ENCODE data around the gene LACRT. TPM values are rescaled to one million over a fixed set of nuclear protein-coding genes. Genes with fewer than 3 reads are reported as not detected.

Gene LACRT
- total RNA-seq, 5 donors from 2014 or later (not counting 1 experiment from before 2014, with no cell fraction given) = not detected

DNA sequence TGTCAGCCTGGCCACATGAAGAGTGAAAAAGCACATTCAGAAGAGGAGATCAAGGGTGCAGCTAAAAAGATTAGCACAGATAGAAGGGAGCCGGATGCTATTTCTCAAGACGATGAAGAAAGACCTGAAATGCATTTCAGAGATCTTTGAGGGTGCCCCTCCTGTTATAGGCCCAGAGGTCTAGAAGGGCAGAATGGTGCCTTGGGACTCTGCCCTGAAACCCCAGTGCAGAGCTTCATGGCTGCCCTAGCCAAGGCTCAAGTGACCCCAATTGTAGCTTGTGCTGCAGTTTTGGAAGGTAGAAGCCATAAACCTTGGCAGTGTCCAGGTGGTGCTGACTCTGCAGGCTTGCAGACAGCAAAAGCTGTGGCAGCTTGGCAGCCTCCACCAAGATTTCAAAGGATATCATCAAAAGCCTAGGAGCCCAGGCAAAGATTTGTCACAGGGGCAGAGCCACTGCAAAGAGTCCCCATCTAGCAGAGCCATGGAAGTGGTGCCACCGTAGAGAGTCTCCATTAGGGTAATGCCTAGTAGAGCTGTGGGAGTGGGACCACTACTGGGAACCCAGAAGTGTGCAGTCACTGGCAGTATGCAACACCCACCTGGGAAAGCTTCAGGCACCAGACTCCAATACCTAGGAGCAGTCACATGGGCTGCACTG lies 6.4 kb downstream of the LACRT start:
- Histone ChIP-seq H3K27ac (ENCODE audit: low read length) (no peak overlapping the region), H3K36me3 (ENCODE audit: control insufficient read depth in 2 of 2, extremely low read depth in 1 of 2, insufficient read depth in 1 of 2, low read length in 1 of 2) (no peaks in the 10 kb centered on the region), H3K27me3 (replicated peaks in 1 of 2; ENCODE audit: control insufficient read depth in 2 of 2, extremely low read depth in 1 of 2, insufficient read depth in 2 of 2, low read length in 1 of 2) (peaks cover 0 to 23% of the 10 kb centered on the region in 2 experiments), H3K4me3 (ENCODE audit: control insufficient read depth in 1 of 2, extremely low read depth in 1 of 2, low read length in 1 of 2) (no peak overlapping the region), H3K9me3 (no peaks in the 10 kb centered on the region), H3K4me1 (ENCODE audit: control insufficient read depth in 1 of 2, extremely low read depth in 1 of 2, insufficient read depth in 2 of 2, low read length in 2 of 2) (no peaks in the 10 kb centered on the region)
- H3K27ac Mint-ChIP-seq = no peak overlapping the region
- no peak for ATAC-seq (replicated peaks in 1 of 4)
- no peak for DNase-seq
- H3K4me1 Mint-ChIP-seq = no peaks in the 10 kb centered on the region
- 96% methylated on average over 2 of the region's 3 CpGs for WGBS (ENCODE audit: insufficient coverage)
- ChIA-PET CTCF (no interaction called here), POLR2A (no interaction called here)
- H3K9me3 Mint-ChIP-seq = peaks cover 0 to 12% (median 6%) of the 10 kb centered on the region in 3 donors
- no peak overlapping the region for H3K4me3 Mint-ChIP-seq
- H3K36me3 Mint-ChIP-seq = peaks cover 9% of the 10 kb centered on the region
- H3K27me3 Mint-ChIP-seq = peaks cover 49 to 66% of the 10 kb centered on the region in 2 donors

DNA sequence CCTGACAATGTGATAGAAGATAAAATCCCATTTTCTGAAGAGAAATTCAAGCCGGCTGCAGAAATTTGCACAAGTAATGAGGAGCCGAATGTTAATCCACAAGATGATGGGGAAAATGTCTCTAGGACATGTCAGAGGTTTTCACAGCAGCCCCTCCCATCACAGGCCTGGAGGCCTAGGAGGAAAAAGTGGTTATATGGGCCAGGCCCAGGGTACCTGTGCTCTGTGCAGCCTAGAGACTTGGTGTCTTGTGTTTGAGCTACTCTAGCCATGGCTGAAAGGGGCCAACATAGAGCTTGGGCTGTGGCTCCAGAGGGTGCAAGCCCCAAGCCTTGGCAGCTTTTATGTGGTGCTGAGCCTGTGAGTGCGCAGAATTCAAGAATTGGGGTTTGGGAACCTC lies 7.4 kb downstream of the LACRT start:
- no peak overlapping the region for H3K4me3 Mint-ChIP-seq
- H3K27me3 Mint-ChIP-seq = peaks cover 55 to 69% of the 10 kb centered on the region in 2 donors
- CTCF ChIA-PET = no interaction called here

DNA sequence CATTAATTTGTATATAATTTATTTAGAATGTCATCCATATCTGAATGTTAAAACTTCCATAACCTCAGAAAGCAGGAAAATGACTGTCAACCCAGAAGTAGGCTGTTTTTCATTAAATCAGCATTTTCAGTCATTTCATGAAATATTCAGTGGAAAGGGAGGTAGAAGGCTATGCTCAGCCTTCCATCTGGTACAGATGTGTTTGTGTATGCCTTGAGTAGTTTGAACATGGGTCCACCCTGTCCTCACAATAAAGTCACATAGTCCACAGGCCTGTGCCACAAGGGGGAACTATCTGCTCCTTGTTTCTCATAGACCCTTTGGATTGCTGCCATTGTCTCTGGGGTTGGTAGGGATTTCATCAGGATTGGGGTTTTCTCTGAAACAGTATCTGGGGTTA lies 9.1 kb downstream of the LACRT start:
- no peaks in the 10 kb centered on the region for H3K4me1 Mint-ChIP-seq
- peaks cover 9% of the 10 kb centered on the region for H3K36me3 Mint-ChIP-seq
- H3K27me3 Mint-ChIP-seq = peaks cover 59 to 82% of the 10 kb centered on the region in 2 donors

More for the DNA sequence above, 7.4 kb downstream of the LACRT start:
- Histone ChIP-seq H3K27me3 (replicated peaks in 1 of 2; ENCODE audit: control insufficient read depth in 2 of 2, extremely low read depth in 1 of 2, insufficient read depth in 2 of 2, low read length in 1 of 2) (peaks cover 0 to 21% of the 10 kb centered on the region in 2 experiments), H3K4me1 (ENCODE audit: control insufficient read depth in 1 of 2, extremely low read depth in 1 of 2, insufficient read depth in 2 of 2, low read length in 2 of 2) (no peaks in the 10 kb centered on the region), H3K9me3 (no peaks in the 10 kb centered on the region), H3K36me3 (ENCODE audit: control insufficient read depth in 2 of 2, extremely low read depth in 1 of 2, insufficient read depth in 1 of 2, low read length in 1 of 2) (no peaks in the 10 kb centered on the region), H3K27ac (ENCODE audit: low read length) (no peak overlapping the region), H3K4me3 (ENCODE audit: control insufficient read depth in 1 of 2, extremely low read depth in 1 of 2, low read length in 1 of 2) (no peak overlapping the region)
- no peaks in the 10 kb centered on the region for H3K4me1 Mint-ChIP-seq
- H3K27ac Mint-ChIP-seq = no peak overlapping the region
- WGBS (ENCODE audit: insufficient coverage) = 57% methylated on average over 1 of the region's 3 CpGs
- no peak for ATAC-seq (replicated peaks in 1 of 4)
- peaks cover 9% of the 10 kb centered on the region for H3K36me3 Mint-ChIP-seq
- DNase-seq = no peak
- POLR2A ChIA-PET = no interaction called here
- H3K9me3 Mint-ChIP-seq = peaks cover 0 to 12% (median 6%) of the 10 kb centered on the region in 3 donors

DNA sequence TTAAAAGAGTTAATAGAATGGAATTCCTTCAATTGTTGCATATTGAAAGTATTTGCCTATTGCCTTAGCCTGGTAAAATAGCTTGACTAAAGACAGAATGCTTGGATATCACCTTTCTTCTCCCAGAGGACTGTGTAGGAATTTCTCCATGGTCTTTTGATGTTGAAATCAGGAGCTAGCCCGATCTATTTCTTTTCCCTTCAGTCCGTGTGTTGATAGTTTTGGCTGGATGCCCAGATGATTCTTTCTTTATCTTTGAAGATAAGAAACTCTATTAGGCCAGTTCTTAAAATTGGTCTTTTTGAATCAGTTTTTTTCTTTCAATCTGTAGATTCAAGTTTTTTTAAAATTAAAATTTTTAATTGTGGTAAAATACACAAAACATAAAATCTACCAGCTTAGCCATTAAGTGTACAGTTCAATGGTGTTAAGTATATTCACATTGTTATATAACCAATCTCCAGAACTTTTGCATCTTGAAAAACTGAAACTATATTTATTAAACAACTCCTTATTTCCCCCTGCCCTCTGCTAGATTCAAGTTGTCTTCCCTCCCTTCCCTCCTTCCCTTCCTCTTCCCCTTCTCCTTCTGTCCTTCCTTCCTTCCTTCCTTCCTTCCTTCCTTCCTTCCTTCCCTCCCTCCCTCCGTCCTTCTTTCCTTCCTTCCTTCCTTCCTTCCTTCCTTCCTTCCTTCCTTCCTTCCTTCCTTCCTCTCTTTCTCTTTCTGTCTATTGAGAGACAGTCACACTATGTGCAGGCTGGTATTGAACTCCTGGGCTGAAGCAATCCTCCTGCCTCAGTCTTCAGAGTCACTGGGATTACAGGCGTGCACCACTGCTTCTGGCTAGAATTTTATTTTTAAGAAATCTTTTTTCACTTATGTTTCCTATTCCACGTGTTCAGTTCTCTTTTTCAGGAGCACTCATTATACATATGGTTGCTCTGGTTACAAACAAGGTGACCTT lies 10.1 kb downstream of the LACRT start:
- ATAC-seq (replicated peaks in 1 of 4) (no peak), DNase-seq (no peak)
- H3K27ac Mint-ChIP-seq = no peak overlapping the region
- Histone ChIP-seq H3K4me1 (ENCODE audit: control insufficient read depth in 1 of 2, extremely low read depth in 1 of 2, insufficient read depth in 2 of 2, low read length in 2 of 2) (no peaks in the 10 kb centered on the region), H3K27me3 (replicated peaks in 1 of 2; ENCODE audit: control insufficient read depth in 2 of 2, extremely low read depth in 1 of 2, insufficient read depth in 2 of 2, low read length in 1 of 2) (peaks cover 0 to 15% of the 10 kb centered on the region in 2 experiments), H3K4me3 (ENCODE audit: control insufficient read depth in 1 of 2, extremely low read depth in 1 of 2, low read length in 1 of 2) (no peak overlapping the region), H3K27ac (ENCODE audit: low read length) (no peak overlapping the region), H3K9me3 (no peaks in the 10 kb centered on the region), H3K36me3 (ENCODE audit: control insufficient read depth in 2 of 2, extremely low read depth in 1 of 2, insufficient read depth in 1 of 2, low read length in 1 of 2) (no peaks in the 10 kb centered on the region)
- peaks cover 9% of the 10 kb centered on the region for H3K36me3 Mint-ChIP-seq
- no peak overlapping the region for H3K4me3 Mint-ChIP-seq
- peaks cover 55 to 75% of the 10 kb centered on the region in 2 donors for H3K27me3 Mint-ChIP-seq
- peaks cover 0 to 12% (median 6%) of the 10 kb centered on the region in 3 donors for H3K9me3 Mint-ChIP-seq
- CTCF ChIA-PET = interaction anchor here in 1 of 2 donors (0.7 kb wide), 1 partner anchor 1618 kb away, joined by 3 read pairs; the partner anchor contains the start of gene EIF4B
- H3K4me1 Mint-ChIP-seq = no peaks in the 10 kb centered on the region
- POLR2A ChIA-PET = no interaction called here
- WGBS (ENCODE audit: insufficient coverage) = 100% methylated on average over 1 of the region's 5 CpGs

More for the DNA sequence above, 9.1 kb downstream of the LACRT start:
- Histone ChIP-seq H3K27ac (ENCODE audit: low read length) (no peak overlapping the region), H3K36me3 (ENCODE audit: control insufficient read depth in 2 of 2, extremely low read depth in 1 of 2, insufficient read depth in 1 of 2, low read length in 1 of 2) (no peaks in the 10 kb centered on the region), H3K27me3 (replicated peaks in 1 of 2; ENCODE audit: control insufficient read depth in 2 of 2, extremely low read depth in 1 of 2, insufficient read depth in 2 of 2, low read length in 1 of 2) (peaks cover 0 to 17% of the 10 kb centered on the region in 2 experiments), H3K9me3 (no peaks in the 10 kb centered on the region), H3K4me3 (ENCODE audit: control insufficient read depth in 1 of 2, extremely low read depth in 1 of 2, low read length in 1 of 2) (no peak overlapping the region), H3K4me1 (ENCODE audit: control insufficient read depth in 1 of 2, extremely low read depth in 1 of 2, insufficient read depth in 2 of 2, low read length in 2 of 2) (no peaks in the 10 kb centered on the region)
- no peak overlapping the region for H3K27ac Mint-ChIP-seq
- H3K4me3 Mint-ChIP-seq = no peak overlapping the region
- H3K9me3 Mint-ChIP-seq = peaks cover 0 to 12% (median 6%) of the 10 kb centered on the region in 3 donors
- POLR2A ChIA-PET = no interaction called here
- no peak for ATAC-seq (replicated peaks in 1 of 4)
- no peak for DNase-seq
- CTCF ChIA-PET = no interaction called here

DNA sequence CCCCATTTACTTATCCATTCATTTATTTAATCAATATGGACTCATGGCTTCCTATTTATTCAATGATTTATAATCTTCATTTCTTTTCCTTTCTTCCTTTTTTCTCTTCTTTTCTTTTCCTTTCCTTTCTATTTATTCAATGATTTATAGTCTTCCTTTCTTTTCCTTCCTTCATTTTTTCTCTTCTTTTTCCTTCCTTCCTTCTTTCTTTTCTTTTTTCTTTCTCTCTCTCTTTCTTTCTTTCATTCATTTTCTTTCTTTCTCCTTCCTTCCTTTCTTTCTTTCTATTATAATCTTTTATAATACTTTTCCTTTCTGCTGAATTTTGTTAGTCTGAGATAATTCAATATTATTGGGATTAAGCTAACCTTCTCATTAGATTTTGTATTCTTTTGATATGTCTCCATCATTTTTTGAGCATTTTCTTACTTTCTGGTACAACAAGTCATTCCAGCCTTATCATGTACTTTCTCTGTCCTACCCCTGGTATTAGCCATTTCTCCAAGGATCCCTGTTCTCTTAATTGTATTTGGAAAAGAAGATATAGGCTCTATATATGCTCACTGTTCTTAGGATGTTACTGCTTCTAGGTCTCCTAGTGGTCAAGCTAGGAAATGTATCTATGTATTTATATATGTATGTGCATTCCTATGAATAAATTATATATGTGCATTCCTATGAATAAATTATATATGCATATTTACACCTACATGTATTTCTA lies 12.1 kb downstream of the LACRT start:
- Mint-ChIP-seq H3K36me3 (peaks cover 4% of the 10 kb centered on the region), H3K9me3 (peaks cover 0 to 7% (median under 1%) of the 10 kb centered on the region in 3 donors), H3K4me1 (no peaks in the 10 kb centered on the region), H3K4me3 (no peak overlapping the region), H3K27me3 (peaks cover 50 to 70% of the 10 kb centered on the region in 2 donors), H3K27ac (no peak overlapping the region)
- no peak overlapping the region for H3K27ac ChIP-seq (ENCODE audit: low read length)
- no peak for DNase-seq
- H3K27me3 ChIP-seq (replicated peaks in 1 of 2; ENCODE audit: control insufficient read depth in 2 of 2, extremely low read depth in 1 of 2, insufficient read depth in 2 of 2, low read length in 1 of 2) = peaks cover 0 to 8% of the 10 kb centered on the region in 2 experiments
- CTCF ChIA-PET = interaction anchor here (0.6 to 0.7 kb wide), 2 partner anchors 11 to 563 kb away, joined by 4 read pairs; no protein-coding TSS in a partner anchor
- no peaks in the 10 kb centered on the region for H3K36me3 ChIP-seq (ENCODE audit: control insufficient read depth in 2 of 2, extremely low read depth in 1 of 2, insufficient read depth in 1 of 2, low read length in 1 of 2)
- no peaks in the 10 kb centered on the region for H3K9me3 ChIP-seq
- ATAC-seq (replicated peaks in 1 of 4) = no peak
- no peak overlapping the region for H3K4me3 ChIP-seq (ENCODE audit: control insufficient read depth in 1 of 2, extremely low read depth in 1 of 2, low read length in 1 of 2)
- POLR2A ChIA-PET = no interaction called here
- H3K4me1 ChIP-seq (ENCODE audit: control insufficient read depth in 1 of 2, extremely low read depth in 1 of 2, insufficient read depth in 2 of 2, low read length in 2 of 2) = no peaks in the 10 kb centered on the region
